Neural progenitor cell (in vitro differentiated cells): ENCODE measurements around the gene PDCD4.

Experiments used
- EZH2 ChIP-seq: fragments of 200-600 bp; sonication (generic); IDR thresholded peaks from 2 replicates; pipeline ENCODE4 v1.6.1; 2017; ENCODE audit warnings: antibody characterized with exemption, mild to moderate bottlenecking, moderate library complexity
- EZH2phosphoT487 ChIP-seq: fragments of 200-600 bp; sonication (generic); IDR thresholded peaks from 2 replicates; pipeline ENCODE4 v1.6.1; 2017; ENCODE audit warnings: antibody characterized with exemption
- TF ChIP-seq, protein P1 (sequence below): fragments of 200-600 bp; sonication (generic); IDR thresholded peaks from 2 replicates; pipeline ENCODE4 v1.5.1; 2017; ENCODE audit warnings: antibody characterized with exemption, mild to moderate bottlenecking

- TF ChIP-seq, protein P1, sequence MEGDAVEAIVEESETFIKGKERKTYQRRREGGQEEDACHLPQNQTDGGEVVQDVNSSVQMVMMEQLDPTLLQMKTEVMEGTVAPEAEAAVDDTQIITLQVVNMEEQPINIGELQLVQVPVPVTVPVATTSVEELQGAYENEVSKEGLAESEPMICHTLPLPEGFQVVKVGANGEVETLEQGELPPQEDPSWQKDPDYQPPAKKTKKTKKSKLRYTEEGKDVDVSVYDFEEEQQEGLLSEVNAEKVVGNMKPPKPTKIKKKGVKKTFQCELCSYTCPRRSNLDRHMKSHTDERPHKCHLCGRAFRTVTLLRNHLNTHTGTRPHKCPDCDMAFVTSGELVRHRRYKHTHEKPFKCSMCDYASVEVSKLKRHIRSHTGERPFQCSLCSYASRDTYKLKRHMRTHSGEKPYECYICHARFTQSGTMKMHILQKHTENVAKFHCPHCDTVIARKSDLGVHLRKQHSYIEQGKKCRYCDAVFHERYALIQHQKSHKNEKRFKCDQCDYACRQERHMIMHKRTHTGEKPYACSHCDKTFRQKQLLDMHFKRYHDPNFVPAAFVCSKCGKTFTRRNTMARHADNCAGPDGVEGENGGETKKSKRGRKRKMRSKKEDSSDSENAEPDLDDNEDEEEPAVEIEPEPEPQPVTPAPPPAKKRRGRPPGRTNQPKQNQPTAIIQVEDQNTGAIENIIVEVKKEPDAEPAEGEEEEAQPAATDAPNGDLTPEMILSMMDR = no peak
- TF ChIP-seq EZH2phosphoT487 = no peak
- TF ChIP-seq EZH2 = no peak
Observed at GRCh38 chr10:110850099-110850498, 21.6 kb upstream of the PDCD4 start.
